ENCODE results near the gene ACTL6B.
"Not testable (repeated sequence)": the region's sequence is repeated elsewhere in the genome, so short reads cannot be mapped to it uniquely, and the experiment has no call there.

The ACTL6B gene

GRCh38 chr7:100655908-100656674, at the start of gene ACTL6B:
ACTL6B (minus strand) TSS chr7:100656448; CDS start chr7:100656354, 94 bp downstream.
- no peaks in the 10 kb centered on the region for H3K4me1 Mint-ChIP-seq (ENCODE audit: low read depth)
- no peak within 1 kb of the TSS for H3K27ac Mint-ChIP-seq
- DNase-seq (ENCODE audit: low spot score) = peak; percentile 71
- no peak within 1 kb of the TSS for H3K4me3 Mint-ChIP-seq
- H3K36me3 Mint-ChIP-seq (ENCODE audit: low read depth) = no peaks in the 10 kb centered on the region
- peaks cover 30% of the 10 kb centered on the region for H3K27me3 Mint-ChIP-seq (ENCODE audit: low read depth)
- no peaks in the 10 kb centered on the region for H3K9me3 Mint-ChIP-seq

- H3K27me3 Mint-ChIP-seq (ENCODE audit: low read depth) = peaks cover 8% of the 10 kb centered on the region
- H3K9me3 Mint-ChIP-seq = no peaks in the 10 kb centered on the region
- peaks cover 15% of the 10 kb centered on the region for H3K36me3 Mint-ChIP-seq (ENCODE audit: low read depth)
- H3K4me3 Mint-ChIP-seq = peak overlapping the region; percentile 99
- H3K27ac Mint-ChIP-seq = peak overlapping the region; percentile 98
- H3K4me1 Mint-ChIP-seq (ENCODE audit: low read depth) = peaks cover 8% of the 10 kb centered on the region
- DNase-seq (ENCODE audit: low spot score) = peak; percentile 78
These were observed 49.1 kb upstream of the ACTL6B start for GRCh38 chr7:100705320-100705752.

- H3K27ac Mint-ChIP-seq; H3K36me3 Mint-ChIP-seq (ENCODE audit: low read depth); H3K9me3 Mint-ChIP-seq; H3K4me1 Mint-ChIP-seq (ENCODE audit: low read depth); H3K4me3 Mint-ChIP-seq; DNase-seq (ENCODE audit: low spot score): not testable (repeated sequence)
- H3K27me3 Mint-ChIP-seq (ENCODE audit: low read depth) = peaks cover 16% of the 10 kb centered on the region
These were observed 44.8 kb upstream of the ACTL6B start for GRCh38 chr7:100701089-100701488.

- Mint-ChIP-seq H3K4me3 (no peak overlapping the region), H3K27ac (no peak overlapping the region), H3K4me1 (ENCODE audit: low read depth) (peaks cover 8% of the 10 kb centered on the region), H3K9me3 (no peaks in the 10 kb centered on the region), H3K27me3 (ENCODE audit: low read depth) (peaks cover 26% of the 10 kb centered on the region), H3K36me3 (ENCODE audit: low read depth) (no peaks in the 10 kb centered on the region)
- no peak for DNase-seq (ENCODE audit: low spot score)
These were observed 42.8 kb upstream of the ACTL6B start for GRCh38 chr7:100699018-100699417.

GRCh38 chr7:100696123-100696521, 39.9 kb upstream of the ACTL6B start:
- no peak for DNase-seq (ENCODE audit: low spot score)
- H3K4me1 Mint-ChIP-seq (ENCODE audit: low read depth) = peaks cover 25% of the 10 kb centered on the region
- H3K27ac Mint-ChIP-seq = no peak overlapping the region
- no peaks in the 10 kb centered on the region for H3K9me3 Mint-ChIP-seq
- H3K36me3 Mint-ChIP-seq (ENCODE audit: low read depth) = peaks cover 9% of the 10 kb centered on the region
- peaks cover 19% of the 10 kb centered on the region for H3K27me3 Mint-ChIP-seq (ENCODE audit: low read depth)
- H3K4me3 Mint-ChIP-seq = no peak overlapping the region

- H3K9me3 Mint-ChIP-seq = no peaks in the 10 kb centered on the region
- peak; percentile 68 for DNase-seq (ENCODE audit: low spot score)
- peak within 1 kb of the TSS; percentile 96 for H3K4me3 Mint-ChIP-seq
- H3K36me3 Mint-ChIP-seq (ENCODE audit: low read depth) = peaks cover 9% of the 10 kb centered on the region
- H3K27ac Mint-ChIP-seq = peak within 1 kb of the TSS; percentile 91
- H3K27me3 Mint-ChIP-seq (ENCODE audit: low read depth) = peaks cover 11% of the 10 kb centered on the region
- peaks cover 25% of the 10 kb centered on the region for H3K4me1 Mint-ChIP-seq (ENCODE audit: low read depth)
These were observed 38.0 kb upstream of the ACTL6B start, which contains the start of gene GIGYF1 for GRCh38 chr7:100694098-100694745. GIGYF1 (minus strand) TSS chr7:100694250; CDS start chr7:100688238, 6,012 bp downstream.

- Mint-ChIP-seq H3K4me3 (peak overlapping the region; percentile 96), H3K9me3 (no peaks in the 10 kb centered on the region), H3K36me3 (ENCODE audit: low read depth) (peaks cover 14% of the 10 kb centered on the region), H3K27ac (peak overlapping the region; percentile 91), H3K27me3 (ENCODE audit: low read depth) (peaks cover 9% of the 10 kb centered on the region), H3K4me1 (ENCODE audit: low read depth) (peaks cover 28% of the 10 kb centered on the region)
- no peak for DNase-seq (ENCODE audit: low spot score)
These were observed 37.3 kb upstream of the ACTL6B start for GRCh38 chr7:100693312-100694097.

GRCh38 chr7:100692578-100692961, 36.3 kb upstream of the ACTL6B start:
- peak overlapping the region; percentile 96 for H3K4me3 Mint-ChIP-seq
- peaks cover 28% of the 10 kb centered on the region for H3K4me1 Mint-ChIP-seq (ENCODE audit: low read depth)
- peaks cover 9% of the 10 kb centered on the region for H3K27me3 Mint-ChIP-seq (ENCODE audit: low read depth)
- no peak for DNase-seq (ENCODE audit: low spot score)
- H3K9me3 Mint-ChIP-seq = no peaks in the 10 kb centered on the region
- H3K27ac Mint-ChIP-seq = peak overlapping the region; percentile 91
- peaks cover 14% of the 10 kb centered on the region for H3K36me3 Mint-ChIP-seq (ENCODE audit: low read depth)

GRCh38 chr7:100691676-100692577, 35.7 kb upstream of the ACTL6B start:
- DNase-seq (ENCODE audit: low spot score) = peak; percentile 73
- Mint-ChIP-seq H3K4me1 (ENCODE audit: low read depth) (peaks cover 28% of the 10 kb centered on the region), H3K9me3 (no peaks in the 10 kb centered on the region), H3K27ac (peak overlapping the region; percentile 54), H3K36me3 (ENCODE audit: low read depth) (peaks cover 15% of the 10 kb centered on the region), H3K27me3 (ENCODE audit: low read depth) (peaks cover 9% of the 10 kb centered on the region), H3K4me3 (peak overlapping the region; percentile 96)

GRCh38 chr7:100689230-100690135, 33.2 kb upstream of the ACTL6B start:
- H3K4me3 Mint-ChIP-seq = no peak overlapping the region
- peak overlapping the region; percentile 62 for H3K27ac Mint-ChIP-seq
- DNase-seq (ENCODE audit: low spot score) = no peak
- H3K9me3 Mint-ChIP-seq = no peaks in the 10 kb centered on the region
- H3K36me3 Mint-ChIP-seq (ENCODE audit: low read depth) = peaks cover 23% of the 10 kb centered on the region
- H3K4me1 Mint-ChIP-seq (ENCODE audit: low read depth) = peaks cover 20% of the 10 kb centered on the region
- no peaks in the 10 kb centered on the region for H3K27me3 Mint-ChIP-seq (ENCODE audit: low read depth)

- peaks cover 20% of the 10 kb centered on the region for H3K4me1 Mint-ChIP-seq (ENCODE audit: low read depth)
- DNase-seq (ENCODE audit: low spot score) = no peak
- peaks cover 24% of the 10 kb centered on the region for H3K36me3 Mint-ChIP-seq (ENCODE audit: low read depth)
- no peak overlapping the region for H3K4me3 Mint-ChIP-seq
- no peak overlapping the region for H3K27ac Mint-ChIP-seq
- H3K27me3 Mint-ChIP-seq (ENCODE audit: low read depth) = no peaks in the 10 kb centered on the region
- H3K9me3 Mint-ChIP-seq = no peaks in the 10 kb centered on the region
These were observed 32.1 kb upstream of the ACTL6B start for GRCh38 chr7:100688326-100688860.

GRCh38 chr7:100687751-100688300, 31.6 kb upstream of the ACTL6B start:
- Mint-ChIP-seq H3K4me1 (ENCODE audit: low read depth) (peaks cover 15% of the 10 kb centered on the region), H3K27me3 (ENCODE audit: low read depth) (no peaks in the 10 kb centered on the region), H3K27ac (no peak overlapping the region)

More at GRCh38 chr7:100687751-100688300, 31.6 kb upstream of the ACTL6B start:
- no peaks in the 10 kb centered on the region for H3K9me3 Mint-ChIP-seq
- DNase-seq (ENCODE audit: low spot score) = no peak
- H3K36me3 Mint-ChIP-seq (ENCODE audit: low read depth) = peaks cover 21% of the 10 kb centered on the region
- H3K4me3 Mint-ChIP-seq = no peak overlapping the region
